Lower leg skin (tissue), 3 donors: ENCODE results near the gene NUDT16L1.

Experiments
- CTCF ChIP-seq, 3 donors: fragments of 450-650 bp; IDR thresholded peaks; one replicate each; pipeline ENCODE4 v1.5.1; 2016; ENCODE audit warnings: antibody characterized with exemption in 3 of 3, mild to moderate bottlenecking in 3 of 3, moderate library complexity in 2 of 3
- POLR2A ChIP-seq, 2 donors: fragments of 450-650 bp; IDR thresholded peaks; one replicate each; pipeline ENCODE4 v1.6.1; 2016 to 2017; ENCODE audit warnings: antibody characterized with exemption in 2 of 2, mild to moderate bottlenecking in 1 of 2, moderate library complexity in 1 of 2

- no peak for TF ChIP-seq CTCF (IDR thresholded peaks at IDR 0.05)
- TF ChIP-seq POLR2A (IDR thresholded peaks at IDR 0.05), result no peak
Observed at GRCh38 chr16:4690946-4691665, 2.3 kb upstream of the NUDT16L1 start.
